ENCODE data around the gene ADORA2A.

DNA sequence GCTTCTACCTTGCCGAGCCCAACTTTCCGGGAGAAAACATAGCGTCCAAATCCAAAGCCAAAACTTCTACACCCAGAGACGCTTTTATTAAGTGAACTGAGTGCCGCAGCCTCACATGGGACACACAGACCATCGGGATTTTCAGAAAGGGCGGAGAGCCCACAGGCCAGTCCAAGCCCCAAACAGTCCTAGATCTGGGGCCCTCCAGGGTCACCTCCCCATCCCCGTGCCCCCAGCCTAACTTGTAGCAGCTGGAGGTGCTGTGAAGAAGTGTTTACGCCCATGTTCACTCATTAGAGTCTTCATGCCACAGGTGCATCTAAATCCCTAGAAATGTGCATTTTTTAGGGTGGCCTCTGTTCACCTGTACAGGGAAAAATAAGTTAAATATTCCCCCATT, 14.1 kb upstream of the ADORA2A start:
- TF ChIP-seq, protein P1, sequence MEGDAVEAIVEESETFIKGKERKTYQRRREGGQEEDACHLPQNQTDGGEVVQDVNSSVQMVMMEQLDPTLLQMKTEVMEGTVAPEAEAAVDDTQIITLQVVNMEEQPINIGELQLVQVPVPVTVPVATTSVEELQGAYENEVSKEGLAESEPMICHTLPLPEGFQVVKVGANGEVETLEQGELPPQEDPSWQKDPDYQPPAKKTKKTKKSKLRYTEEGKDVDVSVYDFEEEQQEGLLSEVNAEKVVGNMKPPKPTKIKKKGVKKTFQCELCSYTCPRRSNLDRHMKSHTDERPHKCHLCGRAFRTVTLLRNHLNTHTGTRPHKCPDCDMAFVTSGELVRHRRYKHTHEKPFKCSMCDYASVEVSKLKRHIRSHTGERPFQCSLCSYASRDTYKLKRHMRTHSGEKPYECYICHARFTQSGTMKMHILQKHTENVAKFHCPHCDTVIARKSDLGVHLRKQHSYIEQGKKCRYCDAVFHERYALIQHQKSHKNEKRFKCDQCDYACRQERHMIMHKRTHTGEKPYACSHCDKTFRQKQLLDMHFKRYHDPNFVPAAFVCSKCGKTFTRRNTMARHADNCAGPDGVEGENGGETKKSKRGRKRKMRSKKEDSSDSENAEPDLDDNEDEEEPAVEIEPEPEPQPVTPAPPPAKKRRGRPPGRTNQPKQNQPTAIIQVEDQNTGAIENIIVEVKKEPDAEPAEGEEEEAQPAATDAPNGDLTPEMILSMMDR (IDR thresholded peaks at IDR 0.05; ENCODE audit: low read depth, low read length, poor library complexity, severe bottlenecking) = no peak
- no peak for TF ChIP-seq EZH2phosphoT487 (IDR thresholded peaks at IDR 0.05; ENCODE audit: borderline replicate concordance, low read length)
